Tibial nerve (tissue), 4 donors: ENCODE measurements around the gene PRKAR1B.

Experiments
- CTCF ChIP-seq, 5 experiments: fragments of 200-600 bp in 3 of 5; fragments of 450-650 bp in 2 of 5; sonication (generic) in 3 of 5; IDR thresholded peaks; one replicate each; pipeline ENCODE4 v1.5.1; 2016 to 2019; ENCODE audit warnings: antibody characterized with exemption in 5 of 5, mild to moderate bottlenecking in 3 of 5, moderate library complexity in 2 of 5
- EP300 ChIP-seq, 2 donors: sonication (generic); formaldehyde crosslinking; IDR thresholded peaks; one replicate each; pipeline ENCODE4 v1.6.1; 2017; ENCODE audit warnings: antibody characterized with exemption in 2 of 2, mild to moderate bottlenecking in 1 of 2
- POLR2A ChIP-seq, 2 donors: fragments of 450-650 bp; IDR thresholded peaks; one replicate each; pipeline ENCODE4 v1.6.1; 2017; ENCODE audit warnings: antibody characterized with exemption in 2 of 2, mild to moderate bottlenecking in 2 of 2, moderate library complexity in 2 of 2

- TF ChIP-seq CTCF (IDR thresholded peaks at IDR 0.05) (no peak), POLR2A (IDR thresholded peaks at IDR 0.05) (no peak), EP300 (IDR thresholded peaks at IDR 0.05) (no peak)
Observed at GRCh38 chr7:749140-749551, 22.1 kb upstream of the PRKAR1B start.
